HG03159 (cell line): Measurements from ENCODE around the gene TDRD6.
"Not testable (repeated sequence)": the region's sequence is repeated elsewhere in the genome, so short reads cannot be mapped to it uniquely, and the experiment has no call there.

Experiments used
- ATAC-seq: cut with Tn5 transposase; IDR thresholded peaks from one replicate; pipeline ENCODE4 v1.9.1; 2021; ENCODE audit warnings: mild to moderate bottlenecking, moderate library complexity; ENCODE audit not compliant: unreplicated experiment

TDRD6 gene

GRCh38 chr6:46743425-46744158 is 55.9 kb downstream of the TDRD6 start:
- no peak for ATAC-seq

- not testable (repeated sequence) for ATAC-seq
These were observed 56.6 kb downstream of the TDRD6 start for GRCh38 chr6:46744159-46744725.

- no peak for ATAC-seq
These were observed 58.3 kb downstream of the TDRD6 start for GRCh38 chr6:46745973-46746372.

GRCh38 chr6:46746696-46747095 is 59.0 kb downstream of the TDRD6 start, which contains the start of gene ANKRD66:
Gene ANKRD66 (plus strand): TSS chr6:46746933. CDS start chr6:46751949, 5,016 bp downstream.
- ATAC-seq, result no peak

GRCh38 chr6:46748940-46749503 is 61.3 kb downstream of the TDRD6 start:
- ATAC-seq, result no peak

- ATAC-seq, result no peak
These were observed 62.0 kb downstream of the TDRD6 start for GRCh38 chr6:46749731-46750130.

GRCh38 chr6:46751658-46752057 is 64.0 kb downstream of the TDRD6 start:
- ATAC-seq, result no peak
